IMR-90 (cell line): ENCODE measurements around the gene CACNA2D3. TPM values are rescaled to one million over a fixed set of nuclear protein-coding genes. Genes with fewer than 3 reads are reported as not detected.

ENCODE experiments used
- ATAC-seq: fragments of 200-7000 bp; cut with Tn5 transposase; 2 replicates; pipeline ENCODE4 v1.9.1; 2020; ENCODE audit warnings: low read depth, mild to moderate bottlenecking, moderate library complexity
- BruUV-seq: library from RNA; stranded (reverse); fragments of 400-500 nt; replicated peaks from 2 replicates; lab custom pipeline; 2021; lab: Mats Ljungman, UMichigan
- CTCF ChIA-PET: fragments of 300-600 bp; formaldehyde crosslinking; extraction: SDS; loops from one replicate; lab custom pipeline; 2021; ENCODE audit warnings: antibody characterized with exemption; lab: Yijun Ruan, JAX
- POLR2A ChIA-PET: fragments of 300-600 bp; sonication (Branson Sonifier 250); formaldehyde crosslinking; loops from one replicate; lab custom pipeline; 2022; ENCODE audit warnings: antibody characterized with exemption; ENCODE audit not compliant: unreplicated experiment; lab: Charles Lee
- DNase-seq: peaks from one replicate; pipeline ENCODE4 v3.0.0; 2013
- H2AFZ ChIP-seq: replicated peaks from 2 replicates; pipeline ENCODE3; 2013; ENCODE audit warnings: low read length, mild to moderate bottlenecking; ENCODE audit not compliant: poor library complexity
- H2AK5ac ChIP-seq: 2 replicates; pipeline ENCODE4 v1.6.1; 2013; ENCODE audit warnings: low read depth, low read length, inconsistent platforms
- H2AK9ac ChIP-seq: replicated peaks from 2 replicates; pipeline ENCODE3; 2013; ENCODE audit warnings: mild to moderate bottlenecking, low read depth, low read length, moderate library complexity; ENCODE audit not compliant: poor library complexity
- H2BK120ac ChIP-seq: 2 replicates; pipeline ENCODE4 v1.6.1; 2013; ENCODE audit warnings: low read depth, low read length, inconsistent platforms
- H2BK15ac ChIP-seq: 3 replicates; pipeline ENCODE4 v1.6.1; 2013; ENCODE audit warnings: low read depth, low read length, inconsistent platforms
- H2BK20ac ChIP-seq: 2 replicates; pipeline ENCODE4 v1.6.1; 2013; ENCODE audit warnings: low read depth, mild to moderate bottlenecking, inconsistent platforms, low read length, moderate library complexity
- H2BK5ac ChIP-seq: 2 replicates; pipeline ENCODE4 v1.6.1; 2013; ENCODE audit warnings: mild to moderate bottlenecking, low read depth, low read length, inconsistent platforms; ENCODE audit not compliant: poor library complexity, severe bottlenecking
- H3K14ac ChIP-seq: replicated peaks from 2 replicates; pipeline ENCODE4 v1.6.1; 2013; ENCODE audit warnings: low read depth, low read length, inconsistent platforms
- H3K18ac ChIP-seq: 2 replicates; pipeline ENCODE4 v1.6.1; 2013; ENCODE audit warnings: low read depth, low read length, control low read depth
- H3K23ac ChIP-seq: 2 replicates; pipeline ENCODE4 v1.6.1; 2013; ENCODE audit warnings: low read depth, low read length, inconsistent platforms
- H3K27ac ChIP-seq: 2 replicates; pipeline ENCODE4 v1.5.1; 2013; ENCODE audit warnings: mild to moderate bottlenecking, control low read depth, low read length; ENCODE audit not compliant: insufficient read depth
- H3K27me3 ChIP-seq: 2 replicates; pipeline ENCODE4 v1.6.1; 2013; ENCODE audit warnings: low read length; ENCODE audit not compliant: control insufficient read depth, insufficient read depth
- H3K36me3 ChIP-seq: 2 replicates; pipeline ENCODE4 v1.6.1; 2013; ENCODE audit warnings: low read length, mixed read lengths; ENCODE audit not compliant: control insufficient read depth, insufficient read depth
- H3K4ac ChIP-seq: 2 replicates; pipeline ENCODE4 v1.6.1; 2013; ENCODE audit warnings: low read depth, low read length, inconsistent platforms
- H3K4me1 ChIP-seq: 2 replicates; pipeline ENCODE4 v1.6.1; 2013; ENCODE audit warnings: low read length, mixed read lengths; ENCODE audit not compliant: control insufficient read depth, insufficient read depth
- H3K4me2 ChIP-seq: 2 replicates; pipeline ENCODE4 v1.6.1; 2013; ENCODE audit warnings: low read depth, mild to moderate bottlenecking, control low read depth, low read length, moderate library complexity
- H3K4me3 ChIP-seq: 2 replicates; pipeline ENCODE4 v1.5.1; 2013; ENCODE audit warnings: low read depth, mild to moderate bottlenecking, control low read depth, low read length, moderate library complexity; ENCODE audit not compliant: insufficient read depth
- H3K56ac ChIP-seq: 2 replicates; pipeline ENCODE4 v1.6.1; 2013; ENCODE audit warnings: low read length, inconsistent platforms; ENCODE audit not compliant: insufficient read depth; ENCODE audit errors: extremely low read depth
- H3K79me1 ChIP-seq, 2 experiments: 2 replicates each; pipeline ENCODE4 v1.6.1; 2013; ENCODE audit warnings: low read length in 2 of 2, inconsistent platforms in 1 of 2, low read depth in 1 of 2
- H3K9ac ChIP-seq: 2 replicates; pipeline ENCODE4 v1.6.1; 2013; ENCODE audit warnings: low read depth, low read length, control low read depth
- H3K9me1 ChIP-seq: 2 replicates; pipeline ENCODE4 v1.6.1; 2013; ENCODE audit warnings: low read length, inconsistent platforms; ENCODE audit not compliant: insufficient read depth
- H3K9me3 ChIP-seq: 2 replicates; pipeline ENCODE4 v1.6.1; 2013; ENCODE audit warnings: low read length; ENCODE audit not compliant: control insufficient read depth, insufficient read depth
- H4K20me1 ChIP-seq: 2 replicates; pipeline ENCODE4 v1.6.1; 2013; ENCODE audit warnings: low read length, inconsistent platforms; ENCODE audit not compliant: insufficient read depth
- H4K5ac ChIP-seq: 2 replicates; pipeline ENCODE4 v1.6.1; 2013; ENCODE audit warnings: mild to moderate bottlenecking, low read depth, low read length, control low read depth
- H4K8ac ChIP-seq, 2 experiments: 2 replicates each; pipeline ENCODE4 v1.6.1; 2013; ENCODE audit warnings: low read depth in 2 of 2, low read length in 2 of 2, control low read depth in 1 of 2, inconsistent platforms in 1 of 2
- H4K91ac ChIP-seq: 2 replicates; pipeline ENCODE4 v1.6.1; 2013; ENCODE audit warnings: low read depth, low read length, inconsistent platforms; ENCODE audit not compliant: insufficient read depth
- BHLHE40 ChIP-seq: fragments of 150-350 bp; IDR thresholded peaks from 2 replicates; pipeline ENCODE4 v1.6.1; 2016; ENCODE audit warnings: mild to moderate bottlenecking, low read depth, low read length
- MAFK ChIP-seq: IDR thresholded peaks from 2 replicates; pipeline ENCODE4 v1.6.1; 2012; ENCODE audit warnings: low read depth, low read length, improper control_type of control experiment
- RFX5 ChIP-seq: IDR thresholded peaks from 2 replicates; pipeline ENCODE4 v1.8.0; 2012; ENCODE audit warnings: low read depth, mild to moderate bottlenecking, low read length, moderate library complexity
- WGBS, 2 experiments: methylation state at CpG; one replicate each; pipeline versions ENCODE4 v1.1.5 to v1.1.7; 2013; ENCODE audit warnings: missing lambda C conversion rate in 2 of 2; ENCODE audit not compliant: insufficient read length in 1 of 2; ENCODE audit errors: extremely low coverage in 2 of 2; 5-methylcytosine and 5-hydroxymethylcytosine counted together
- dilution Hi-C: fragments of 300-500 bp; cut with HindIII; formaldehyde crosslinking; loops from one replicate; pipeline ENCODE4 v1.14.3; 2018; ENCODE audit warnings: low sequenced_read_pairs; ENCODE audit not compliant: unreplicated experiment
- in situ Hi-C: fragments of 300-500 bp; cut with MboI; formaldehyde crosslinking; loops from 3 replicates; pipeline ENCODE4 v1.14.3; 2019; ENCODE audit warnings: low sequenced_read_pairs, inconsistent platforms, mixed read lengths
- intact Hi-C: fragments of 100-400 bp; cut with micrococcal nuclease; formaldehyde crosslinking; loops from 2 replicates; pipeline ENCODE4 v1.10.0; 2022
- polyA plus RNA-seq, 3 experiments: library from polyadenylated mRNA; depleted of rRNA; stranded (reverse); fragments of >200 nt; gene quantifications; 2 replicates each; pipeline ENCODE4 v1.2.3, GENCODE V29; 2012; ENCODE audit warnings: low replicate concordance in 1 of 3
- total RNA-seq: library from RNA; depleted of rRNA; stranded (reverse); fragments of >200 nt; gene quantifications from 2 replicates; pipeline ENCODE4 v1.2.3, GENCODE V29; 2012
- TF ChIP-seq, protein P1 (sequence below): fragments of 150-350 bp; IDR thresholded peaks from 2 replicates; pipeline ENCODE4 v1.6.1; 2016; ENCODE audit warnings: low read depth, mild to moderate bottlenecking, low read length, moderate library complexity, borderline replicate concordance

The CACNA2D3 gene
- total and polyA plus RNA-seq, 2 of the 4 experiments (the other 2 are of a cell fraction): 0.36 to 0.41 TPM

DNA sequence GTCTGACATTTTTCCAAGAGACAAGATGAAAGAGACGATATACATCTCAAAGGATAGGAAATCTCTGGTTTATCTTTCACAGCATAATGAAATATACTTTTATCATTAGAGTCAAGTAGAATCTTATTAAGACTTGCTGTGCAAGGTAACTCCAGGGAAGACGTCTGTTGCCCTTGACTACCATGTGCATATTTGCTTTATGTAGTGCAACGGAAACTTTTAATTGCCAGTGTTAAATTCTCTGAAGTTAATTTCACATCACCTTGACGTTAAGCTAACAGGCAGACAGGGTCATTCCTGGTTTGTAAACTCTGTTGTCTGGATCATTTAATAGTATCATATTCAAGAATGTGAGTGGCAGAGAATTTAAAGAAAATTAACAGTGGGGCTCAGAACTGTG, 722.7 kb downstream of the CACNA2D3 start:
- in situ Hi-C loops: loop anchor here (5.0 to 25.0 kb wide), 4 partner anchors 408 to 1407 kb away; no protein-coding TSS in a partner anchor
- no peak overlapping the region for H3K4me2 ChIP-seq

More for the DNA sequence above, 722.7 kb downstream of the CACNA2D3 start:
- no TSS peak for BruUV-seq
- no peaks in the 10 kb centered on the region for H3K79me1 ChIP-seq
- no peak overlapping the region for H2AK9ac ChIP-seq
- dilution Hi-C loops: no loop called here
- H3K18ac ChIP-seq: no peak overlapping the region
- ATAC-seq (no peak), DNase-seq (no peak)
- peaks cover 24% of the 10 kb centered on the region for H3K27me3 ChIP-seq
- H3K9me1 ChIP-seq: no peaks in the 10 kb centered on the region
- intact Hi-C loops: no loop called here
- no peak overlapping the region for H2AFZ ChIP-seq
- CTCF ChIA-PET: no interaction called here
- no peaks in the 10 kb centered on the region for H3K9me3 ChIP-seq
- no peak overlapping the region for H3K27ac ChIP-seq
- TF ChIP-seq MAFK (no peak), BHLHE40 (no peak), RFX5 (no peak)
- TF ChIP-seq, protein P1, sequence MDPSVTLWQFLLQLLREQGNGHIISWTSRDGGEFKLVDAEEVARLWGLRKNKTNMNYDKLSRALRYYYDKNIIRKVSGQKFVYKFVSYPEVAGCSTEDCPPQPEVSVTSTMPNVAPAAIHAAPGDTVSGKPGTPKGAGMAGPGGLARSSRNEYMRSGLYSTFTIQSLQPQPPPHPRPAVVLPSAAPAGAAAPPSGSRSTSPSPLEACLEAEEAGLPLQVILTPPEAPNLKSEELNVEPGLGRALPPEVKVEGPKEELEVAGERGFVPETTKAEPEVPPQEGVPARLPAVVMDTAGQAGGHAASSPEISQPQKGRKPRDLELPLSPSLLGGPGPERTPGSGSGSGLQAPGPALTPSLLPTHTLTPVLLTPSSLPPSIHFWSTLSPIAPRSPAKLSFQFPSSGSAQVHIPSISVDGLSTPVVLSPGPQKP: no peak
- WGBS, 2 experiments: no CpG with 5 or more reads among the region's 4 CpGs
- H3K4me1 ChIP-seq: no peaks in the 10 kb centered on the region
- H3K14ac ChIP-seq: no peak overlapping the region
- no peaks in the 10 kb centered on the region for H3K36me3 ChIP-seq
- no peak overlapping the region for H3K4ac ChIP-seq
- no peak overlapping the region for H2BK15ac ChIP-seq
- H4K20me1 ChIP-seq: no peaks in the 10 kb centered on the region
- H2AK5ac ChIP-seq: no peak overlapping the region
- no peak overlapping the region for H4K5ac ChIP-seq
- no peak overlapping the region for H4K91ac ChIP-seq
- POLR2A ChIA-PET: no interaction called here
- H3K9ac ChIP-seq: no peak overlapping the region
- no peak overlapping the region for H3K4me3 ChIP-seq
- no peak overlapping the region for H4K8ac ChIP-seq
- no peak overlapping the region for H2BK20ac ChIP-seq
- H3K56ac ChIP-seq: no peak overlapping the region
- no peak overlapping the region for H2BK5ac ChIP-seq
- no peak overlapping the region for H3K23ac ChIP-seq
- no peak overlapping the region for H2BK120ac ChIP-seq
